Activated naive CD4-positive, alpha-beta T cell treated with anti-CD3 and anti-CD28 coated beads for 36 hours (primary cell): ENCODE measurements around the gene MAMDC2. TPM values are rescaled to one million over a fixed set of nuclear protein-coding genes. Genes with fewer than 3 reads are reported as not detected.

Source experiments
- CTCF ChIA-PET: fragments of 350-600 bp; sonication (Branson Sonifier 250); formaldehyde crosslinking; loops from one replicate; lab custom pipeline; 2021; ENCODE audit warnings: antibody characterized with exemption; lab: Charles Lee
- DNase-seq: peaks from one replicate; pipeline ENCODE4 v3.0.0-alpha.2; 2020
- H3K27ac Mint-ChIP-seq: one replicate; pipeline ENCODE4 v1.8.0; 2021; ENCODE audit warnings: mild to moderate bottlenecking, mixed read lengths
- H3K27me3 Mint-ChIP-seq: one replicate; pipeline ENCODE4 v1.8.0; 2021; ENCODE audit warnings: low read depth, mixed read lengths
- H3K36me3 Mint-ChIP-seq: one replicate; pipeline ENCODE4 v1.8.0; 2021; ENCODE audit warnings: low read depth, mixed read lengths
- H3K4me1 Mint-ChIP-seq: one replicate; pipeline ENCODE4 v1.8.0; 2021; ENCODE audit warnings: low read depth, mixed read lengths
- H3K4me3 Mint-ChIP-seq: one replicate; pipeline ENCODE4 v1.8.0; 2021; ENCODE audit warnings: mild to moderate bottlenecking, moderate library complexity, mixed read lengths
- H3K9me3 Mint-ChIP-seq: one replicate; pipeline ENCODE4 v1.8.0; 2021; ENCODE audit warnings: mixed read lengths
- intact Hi-C: fragments of 100-400 bp; cut with micrococcal nuclease; formaldehyde crosslinking; loops from one replicate; pipeline ENCODE4 v1.15.1; 2023
- total RNA-seq, 2 experiments: library from RNA; stranded (reverse); gene quantifications; one replicate each; pipeline ENCODE4 v1.2.3, GENCODE V29; 2021

The MAMDC2 gene
- total RNA-seq, 2 experiments from 2014 or later = not detected

DNA sequence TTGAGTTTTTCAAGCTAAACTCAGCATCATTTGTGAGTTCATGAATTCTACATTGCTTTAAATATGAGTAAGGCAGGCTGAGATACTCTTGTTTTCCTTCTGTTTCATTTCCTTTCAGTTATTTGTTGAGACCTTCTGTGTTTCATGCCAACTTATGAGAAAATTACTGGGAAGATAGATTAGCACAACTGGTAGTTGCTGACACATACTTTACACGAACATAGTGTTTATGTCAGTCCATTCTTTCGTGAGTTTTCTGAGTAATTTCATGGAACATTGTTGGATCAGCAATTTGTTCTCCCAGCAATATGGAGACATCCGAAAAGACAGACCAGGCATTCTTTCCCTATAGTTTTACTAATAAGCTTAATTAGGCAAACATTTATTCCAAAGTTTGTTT lies 113.1 kb downstream of the MAMDC2 start:
- no peak overlapping the region for H3K4me3 Mint-ChIP-seq
- H3K36me3 Mint-ChIP-seq = no peaks in the 10 kb centered on the region
- no peak for DNase-seq
- CTCF ChIA-PET = interaction anchor here (1.0 kb wide), 1 partner anchor 15 kb away, joined by 3 read pairs; no protein-coding TSS in a partner anchor
- H3K27ac Mint-ChIP-seq = no peak overlapping the region
- H3K4me1 Mint-ChIP-seq = no peaks in the 10 kb centered on the region
- H3K9me3 Mint-ChIP-seq = no peaks in the 10 kb centered on the region
- intact Hi-C loops = loop anchor here (10.0 kb wide), 1 partner anchor 178 kb away; no protein-coding TSS in a partner anchor
- no peaks in the 10 kb centered on the region for H3K27me3 Mint-ChIP-seq

DNA sequence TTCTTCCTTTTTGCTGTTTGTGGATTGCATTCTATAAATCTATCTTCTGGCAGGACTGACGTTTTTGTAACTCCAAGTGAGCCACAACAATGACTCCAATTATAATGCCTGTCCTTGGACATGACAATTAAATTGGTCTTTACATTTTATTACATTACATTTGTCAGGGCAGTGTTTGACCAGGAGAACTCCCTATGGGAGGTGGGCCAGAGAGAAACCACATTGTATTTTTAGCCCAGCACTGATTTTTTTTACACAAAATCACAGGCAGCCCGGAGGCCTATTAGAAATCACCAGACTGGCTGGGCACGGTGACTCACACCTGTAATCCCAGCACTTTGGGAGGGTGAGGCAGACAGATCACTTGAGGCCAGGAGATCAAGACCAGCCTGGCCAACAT lies 116.0 kb downstream of the MAMDC2 start:
- H3K9me3 Mint-ChIP-seq = no peaks in the 10 kb centered on the region
- intact Hi-C loops = loop anchor here (10.0 kb wide), 1 partner anchor 175 kb away; no protein-coding TSS in a partner anchor

DNA sequence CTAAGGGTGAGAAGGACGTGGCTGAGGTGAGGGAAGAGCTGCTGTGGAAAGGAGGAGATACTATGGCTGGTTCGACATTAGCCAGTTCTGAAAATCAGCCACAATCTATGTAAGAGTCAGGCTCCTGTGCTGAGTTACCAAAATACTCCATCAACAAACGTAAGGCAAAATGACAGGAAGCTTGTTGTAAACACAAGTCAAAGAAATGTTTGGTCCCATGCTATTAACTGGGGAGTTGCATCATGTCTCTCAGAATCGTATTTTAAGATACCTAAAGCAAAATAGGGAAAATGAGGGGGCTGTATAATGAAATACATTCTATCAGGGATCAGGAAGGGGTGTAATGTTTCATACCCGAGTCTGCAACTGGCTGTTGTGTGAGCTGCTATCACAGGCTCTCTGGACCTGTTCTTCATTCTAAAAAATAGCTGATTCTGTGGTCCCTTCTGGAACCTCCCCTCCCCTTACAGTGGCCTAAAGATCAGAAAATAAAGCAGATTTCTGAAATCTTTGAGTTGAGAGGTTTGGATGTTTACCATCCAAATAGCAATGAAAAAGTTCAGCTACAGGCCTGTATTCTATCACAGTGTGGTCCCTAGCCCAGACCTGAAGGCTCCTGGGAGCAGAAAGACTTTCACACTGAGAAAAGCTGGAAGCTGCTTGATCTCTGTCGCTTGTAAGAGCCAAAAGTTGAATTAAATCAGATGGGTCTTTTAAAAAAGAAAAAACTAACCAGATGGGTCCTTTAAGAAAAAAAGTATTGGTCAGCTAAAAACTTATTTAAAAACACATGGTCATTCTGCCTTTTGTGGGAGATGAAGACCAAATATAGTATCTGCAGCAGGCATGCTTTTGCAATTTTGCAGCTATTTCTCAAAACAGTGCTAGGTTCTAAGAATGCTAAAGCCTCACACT lies 117.3 kb downstream of the MAMDC2 start:
- Mint-ChIP-seq H3K27ac (no peak overlapping the region), H3K4me1 (no peaks in the 10 kb centered on the region), H3K36me3 (no peaks in the 10 kb centered on the region), H3K4me3 (no peak overlapping the region), H3K27me3 (no peaks in the 10 kb centered on the region), H3K9me3 (no peaks in the 10 kb centered on the region)
- DNase-seq = no peak
- CTCF ChIA-PET = interaction anchor here (0.7 kb wide), 1 partner anchor 66 kb away, joined by 4 read pairs; no protein-coding TSS in a partner anchor
- intact Hi-C loops = no loop called here

More for the DNA sequence above, 116.0 kb downstream of the MAMDC2 start:
- no peaks in the 10 kb centered on the region for H3K27me3 Mint-ChIP-seq
- H3K36me3 Mint-ChIP-seq = no peaks in the 10 kb centered on the region
- H3K4me3 Mint-ChIP-seq = no peak overlapping the region
- no peak for DNase-seq
- CTCF ChIA-PET = no interaction called here
- no peak overlapping the region for H3K27ac Mint-ChIP-seq
- no peaks in the 10 kb centered on the region for H3K4me1 Mint-ChIP-seq

DNA sequence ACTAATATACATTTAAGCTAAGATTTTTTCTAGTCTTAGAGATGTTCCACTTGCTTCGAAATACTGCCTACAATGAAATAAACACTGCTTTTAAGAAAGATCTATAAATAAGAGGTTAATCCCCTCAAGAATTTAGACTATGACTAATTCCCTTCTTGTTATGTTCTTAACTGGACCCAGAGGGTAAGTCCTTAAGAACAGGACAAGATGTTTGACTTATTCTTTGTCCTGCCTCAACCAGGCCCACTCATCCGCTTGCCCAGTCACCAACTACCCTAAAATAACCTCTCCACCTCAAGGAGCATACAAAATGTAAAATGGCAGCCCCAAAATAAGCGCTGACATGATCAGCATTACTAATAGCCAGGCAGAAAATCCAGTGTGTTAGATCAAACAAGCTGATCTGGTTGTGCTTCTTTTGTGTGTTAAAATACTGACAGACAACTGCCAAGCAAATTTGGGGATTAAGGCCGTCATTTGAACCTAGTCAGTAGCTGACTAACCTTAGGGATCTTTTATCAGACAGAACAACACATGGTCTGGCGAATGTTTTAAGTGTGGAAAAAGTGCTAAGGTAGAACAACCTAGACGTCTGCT lies 121.5 kb downstream of the MAMDC2 start:
- H3K4me1 Mint-ChIP-seq = no peaks in the 10 kb centered on the region
- intact Hi-C loops = no loop called here
- no peak for DNase-seq
- H3K27ac Mint-ChIP-seq = no peak overlapping the region
- no peaks in the 10 kb centered on the region for H3K27me3 Mint-ChIP-seq
- no peak overlapping the region for H3K4me3 Mint-ChIP-seq
- no peaks in the 10 kb centered on the region for H3K36me3 Mint-ChIP-seq
- H3K9me3 Mint-ChIP-seq = no peaks in the 10 kb centered on the region
- CTCF ChIA-PET = no interaction called here

DNA sequence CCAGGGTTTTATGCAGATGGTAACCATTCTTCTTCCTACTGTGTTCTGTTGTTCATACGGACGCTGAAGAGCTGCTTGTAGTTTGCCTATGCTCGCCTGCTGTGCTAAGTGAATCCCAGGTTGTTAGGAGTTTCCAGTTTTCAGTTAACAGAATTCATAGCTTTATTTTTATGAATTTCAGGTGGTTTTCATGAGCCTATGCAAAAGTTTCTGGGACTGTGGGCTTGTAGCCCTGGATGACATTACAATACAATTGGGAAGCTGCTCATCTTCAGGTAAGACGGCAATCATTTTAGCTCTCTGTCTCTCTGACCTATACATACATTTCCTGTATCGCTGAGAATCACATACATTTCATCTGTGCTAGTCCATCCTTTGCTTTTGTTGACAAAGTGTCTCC lies 124.9 kb downstream of the MAMDC2 start:
- H3K27me3 Mint-ChIP-seq = no peaks in the 10 kb centered on the region
- intact Hi-C loops = no loop called here
- no peak overlapping the region for H3K27ac Mint-ChIP-seq
- H3K9me3 Mint-ChIP-seq = no peaks in the 10 kb centered on the region
- no peaks in the 10 kb centered on the region for H3K36me3 Mint-ChIP-seq
- no peak overlapping the region for H3K4me3 Mint-ChIP-seq
- CTCF ChIA-PET = no interaction called here
- no peak for DNase-seq
- no peaks in the 10 kb centered on the region for H3K4me1 Mint-ChIP-seq

DNA sequence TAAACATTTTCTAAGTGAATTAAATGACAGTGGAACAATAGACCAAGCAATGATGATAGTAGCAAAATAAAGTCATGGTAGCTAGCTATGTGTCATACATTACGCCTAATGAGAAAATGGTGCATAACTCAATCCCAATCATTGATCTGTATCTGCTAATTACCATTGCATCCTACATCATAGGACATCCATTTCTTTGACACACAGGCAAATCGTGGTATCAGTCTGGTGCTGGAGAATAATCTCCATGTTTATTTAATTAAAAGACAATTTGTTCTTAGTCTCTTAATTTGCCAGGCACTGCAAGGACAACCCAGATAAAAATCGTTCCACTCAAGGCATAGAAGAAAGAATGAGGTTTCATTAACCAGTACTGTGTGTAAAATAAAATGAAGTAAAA lies 125.6 kb downstream of the MAMDC2 start:
- no peak for DNase-seq
- Mint-ChIP-seq H3K36me3 (no peaks in the 10 kb centered on the region), H3K4me3 (no peak overlapping the region), H3K27me3 (no peaks in the 10 kb centered on the region), H3K9me3 (no peaks in the 10 kb centered on the region), H3K27ac (no peak overlapping the region), H3K4me1 (no peaks in the 10 kb centered on the region)
- CTCF ChIA-PET = no interaction called here
- intact Hi-C loops = no loop called here

DNA sequence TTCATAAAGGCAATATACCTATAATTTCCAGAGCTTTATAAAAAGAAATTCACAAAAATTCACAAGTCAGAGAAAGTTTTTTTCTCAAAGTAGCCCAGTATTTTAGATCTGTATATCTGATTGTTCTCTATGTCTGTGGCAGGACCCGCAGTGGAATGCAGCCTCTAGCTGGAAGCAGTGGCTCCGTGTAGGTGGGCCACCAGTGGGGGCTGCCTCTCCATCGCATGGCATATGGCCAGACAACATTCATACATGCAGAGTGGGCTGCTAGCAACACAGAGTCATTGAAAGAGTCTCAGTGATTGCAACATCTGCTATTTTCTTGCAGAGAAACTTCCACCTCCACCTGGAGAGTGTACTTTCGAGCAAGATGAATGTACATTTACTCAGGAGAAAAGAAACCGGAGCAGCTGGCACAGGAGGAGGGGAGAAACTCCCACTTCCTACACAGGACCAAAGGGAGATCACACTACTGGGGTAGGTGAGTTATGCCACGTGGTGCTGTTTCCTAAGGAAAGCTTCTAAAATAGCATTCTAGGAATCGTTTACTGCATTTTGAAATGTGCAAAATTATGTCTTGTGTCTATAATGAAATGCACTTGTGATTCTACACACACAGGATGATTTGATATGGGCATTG lies 126.6 kb downstream of the MAMDC2 start:
- no peak for DNase-seq
- no peak overlapping the region for H3K27ac Mint-ChIP-seq
- no peaks in the 10 kb centered on the region for H3K27me3 Mint-ChIP-seq
- intact Hi-C loops = loop anchor here (5.0 kb wide), 1 partner anchor 47 kb away; no protein-coding TSS in a partner anchor
- H3K4me1 Mint-ChIP-seq = no peaks in the 10 kb centered on the region
- no peak overlapping the region for H3K4me3 Mint-ChIP-seq
- H3K36me3 Mint-ChIP-seq = no peaks in the 10 kb centered on the region
- no peaks in the 10 kb centered on the region for H3K9me3 Mint-ChIP-seq
- CTCF ChIA-PET = no interaction called here

DNA sequence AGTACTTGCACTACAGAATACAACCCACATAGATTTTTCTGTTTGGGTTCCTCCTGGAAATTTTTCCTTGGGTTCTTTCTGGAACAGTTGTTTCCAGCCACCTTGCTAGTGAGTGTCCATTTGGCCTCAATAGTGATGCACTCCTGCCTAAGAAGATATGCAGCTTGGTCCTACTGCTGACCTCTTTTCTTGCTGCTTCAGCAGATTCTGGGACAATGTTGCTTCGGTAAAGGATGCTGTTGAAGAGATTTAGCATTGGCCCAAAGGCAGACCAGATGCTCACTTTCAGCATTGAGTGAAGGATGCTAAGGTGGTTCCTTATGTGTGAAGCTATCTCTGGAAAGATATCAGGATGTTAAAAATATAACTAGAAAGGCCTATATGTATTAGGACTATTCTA lies 128.9 kb downstream of the MAMDC2 start:
- H3K27ac Mint-ChIP-seq = no peak overlapping the region
- no peak for DNase-seq
- no peak overlapping the region for H3K4me3 Mint-ChIP-seq
- no peaks in the 10 kb centered on the region for H3K9me3 Mint-ChIP-seq
- H3K36me3 Mint-ChIP-seq = no peaks in the 10 kb centered on the region
- no peaks in the 10 kb centered on the region for H3K27me3 Mint-ChIP-seq
- CTCF ChIA-PET = interaction anchor here (1.1 to 1.9 kb wide), 2 partner anchors 16 to 71 kb away, joined by 3 read pairs; no protein-coding TSS in a partner anchor
- intact Hi-C loops = loop anchor here (5.0 kb wide), 1 partner anchor 45 kb away; no protein-coding TSS in a partner anchor
- H3K4me1 Mint-ChIP-seq = no peaks in the 10 kb centered on the region

DNA sequence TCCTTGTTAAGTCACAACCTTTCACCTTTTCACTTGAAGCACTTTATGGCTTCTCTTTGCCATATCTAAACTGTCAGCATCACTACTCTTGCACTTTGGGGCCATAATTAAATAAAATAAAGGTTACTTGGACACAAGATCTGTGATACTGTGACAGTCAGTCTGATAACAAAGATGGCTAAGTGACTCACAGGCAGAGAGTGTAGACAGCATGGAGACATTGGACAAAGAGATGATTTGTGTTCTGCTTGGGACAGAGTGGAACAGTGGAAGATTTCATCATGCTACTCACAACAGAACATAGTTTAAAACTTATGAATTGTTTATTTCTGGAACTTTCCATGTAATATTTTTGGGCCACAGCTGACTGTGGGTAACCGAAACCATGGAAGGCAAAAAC lies 133.5 kb downstream of the MAMDC2 start:
- no peak for DNase-seq
- CTCF ChIA-PET = no interaction called here
- H3K4me3 Mint-ChIP-seq = no peak overlapping the region
- peaks cover 17% of the 10 kb centered on the region for H3K9me3 Mint-ChIP-seq
- H3K36me3 Mint-ChIP-seq = no peaks in the 10 kb centered on the region
- H3K27me3 Mint-ChIP-seq = no peaks in the 10 kb centered on the region
- intact Hi-C loops = no loop called here
- H3K4me1 Mint-ChIP-seq = no peaks in the 10 kb centered on the region
- no peak overlapping the region for H3K27ac Mint-ChIP-seq

DNA sequence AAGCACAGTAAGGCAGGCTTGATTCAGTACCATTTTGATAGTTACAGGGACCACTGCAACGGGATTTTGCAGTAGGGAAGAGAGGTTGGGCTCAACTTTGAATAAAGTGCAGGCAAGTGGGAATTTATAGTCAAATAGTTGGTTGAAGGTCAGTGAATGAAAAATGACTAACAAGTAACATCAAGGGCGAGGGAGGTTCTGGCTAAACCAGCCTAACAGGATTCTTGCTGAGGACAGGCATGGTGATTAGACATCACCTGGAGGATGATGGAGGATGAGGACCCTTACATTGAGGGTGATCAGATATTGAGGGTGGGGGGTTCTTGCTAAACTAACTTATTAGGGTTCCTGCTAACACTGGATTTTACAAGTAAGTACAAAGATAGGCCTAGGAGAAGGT lies 149.1 kb downstream of the MAMDC2 start:
- Mint-ChIP-seq H3K9me3 (peaks cover 9% of the 10 kb centered on the region), H3K4me3 (no peak overlapping the region), H3K4me1 (no peaks in the 10 kb centered on the region), H3K36me3 (peaks cover 3% of the 10 kb centered on the region), H3K27ac (no peak overlapping the region), H3K27me3 (peaks cover 8% of the 10 kb centered on the region)
- DNase-seq = no peak
- intact Hi-C loops = no loop called here
- CTCF ChIA-PET = no interaction called here

DNA sequence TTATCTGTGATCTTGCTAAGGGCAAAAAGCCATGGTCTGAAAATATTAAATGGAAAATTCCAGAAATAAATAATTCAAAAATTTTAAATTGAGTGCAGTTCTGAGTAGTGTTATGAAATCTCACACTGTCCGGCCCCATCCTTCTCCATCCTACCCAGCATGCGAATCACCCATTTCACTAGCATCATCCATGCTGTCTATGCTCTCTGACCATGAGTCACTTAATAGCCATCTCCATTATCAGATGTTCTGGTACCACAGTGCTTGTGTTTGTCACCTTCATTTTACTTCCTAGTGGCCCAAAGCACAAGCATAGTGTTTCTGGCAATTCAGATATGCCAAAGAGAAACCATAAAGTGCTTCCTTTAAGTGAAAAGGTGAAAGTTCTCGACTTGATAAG lies 151.8 kb downstream of the MAMDC2 start:
- intact Hi-C loops = no loop called here
- no peak for DNase-seq
- H3K27ac Mint-ChIP-seq = no peak overlapping the region
- peaks cover 4% of the 10 kb centered on the region for H3K27me3 Mint-ChIP-seq
- CTCF ChIA-PET = no interaction called here
- H3K4me1 Mint-ChIP-seq = no peaks in the 10 kb centered on the region
- no peak overlapping the region for H3K4me3 Mint-ChIP-seq
- peaks cover 3% of the 10 kb centered on the region for H3K36me3 Mint-ChIP-seq
- H3K9me3 Mint-ChIP-seq = peaks cover 2% of the 10 kb centered on the region

DNA sequence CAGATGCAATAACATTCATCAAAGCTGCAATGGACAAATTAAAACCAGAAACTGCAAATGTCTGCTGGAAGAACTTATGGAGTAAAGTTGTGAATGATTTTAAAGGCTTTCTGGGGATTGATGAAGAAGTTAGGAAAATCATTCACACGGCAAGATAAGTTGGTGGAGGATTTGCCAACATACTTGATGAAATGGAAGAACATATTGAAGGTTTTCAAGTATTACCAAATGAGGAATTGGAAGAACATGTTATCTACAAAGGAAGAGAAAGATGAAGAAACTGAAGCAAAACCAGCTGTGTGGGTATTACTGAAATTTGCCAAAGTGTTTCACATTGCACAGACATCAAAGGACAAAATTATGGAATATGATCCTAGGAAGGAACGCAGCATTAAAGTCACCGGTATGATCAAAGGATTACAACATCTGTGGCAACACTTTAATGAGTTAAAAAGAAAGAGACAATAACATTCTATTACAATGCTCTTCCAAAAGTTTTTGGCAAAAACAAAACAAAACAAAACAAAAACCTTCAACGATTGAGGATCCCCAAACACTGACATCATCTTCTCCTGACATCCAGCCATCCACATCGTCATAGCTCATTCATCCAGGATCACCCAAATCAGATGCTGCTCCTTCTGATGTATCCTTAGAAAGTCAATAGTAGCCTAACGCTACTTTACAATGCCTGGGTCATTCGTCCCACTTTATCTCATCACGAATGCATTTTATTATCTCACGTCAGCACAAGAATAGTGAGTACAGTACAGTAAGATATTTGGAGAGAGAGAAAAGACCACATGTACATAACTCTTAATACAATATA lies 153.8 kb downstream of the MAMDC2 start:
- intact Hi-C loops = no loop called here
- no peak for DNase-seq
- Mint-ChIP-seq H3K27ac (no peak overlapping the region), H3K9me3 (peaks cover 2% of the 10 kb centered on the region), H3K4me1 (no peaks in the 10 kb centered on the region), H3K4me3 (no peak overlapping the region), H3K36me3 (peaks cover 3% of the 10 kb centered on the region), H3K27me3 (no peaks in the 10 kb centered on the region)
- CTCF ChIA-PET = no interaction called here
